ENCODE results near the gene LAG3. TPM values are rescaled to one million over a fixed set of nuclear protein-coding genes. Genes with fewer than 3 reads are reported as not detected.

Gene LAG3
- 0.60 TPM for total RNA-seq

DNA sequence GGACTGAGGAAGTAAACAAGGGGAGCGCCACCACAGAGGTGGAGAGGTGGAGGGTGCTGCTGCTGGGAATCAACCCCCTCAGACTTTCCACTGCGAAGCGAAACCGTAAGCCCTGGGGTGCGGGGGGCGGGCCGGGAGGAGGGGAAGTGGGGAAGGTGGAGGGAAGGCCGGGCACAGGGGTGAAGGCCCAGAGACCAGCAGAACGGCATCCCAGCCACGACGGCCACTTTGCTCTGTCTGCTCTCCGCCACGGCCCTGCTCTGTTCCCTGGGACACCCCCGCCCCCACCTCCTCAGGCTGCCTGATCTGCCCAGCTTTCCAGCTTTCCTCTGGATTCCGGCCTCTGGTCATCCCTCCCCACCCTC is at the start of gene LAG3:
Gene LAG3 (plus strand): TSS at position 190 of the 365 bp plus-strand sequence. CDS start 333 bp downstream, outside the sequence.

DNA sequence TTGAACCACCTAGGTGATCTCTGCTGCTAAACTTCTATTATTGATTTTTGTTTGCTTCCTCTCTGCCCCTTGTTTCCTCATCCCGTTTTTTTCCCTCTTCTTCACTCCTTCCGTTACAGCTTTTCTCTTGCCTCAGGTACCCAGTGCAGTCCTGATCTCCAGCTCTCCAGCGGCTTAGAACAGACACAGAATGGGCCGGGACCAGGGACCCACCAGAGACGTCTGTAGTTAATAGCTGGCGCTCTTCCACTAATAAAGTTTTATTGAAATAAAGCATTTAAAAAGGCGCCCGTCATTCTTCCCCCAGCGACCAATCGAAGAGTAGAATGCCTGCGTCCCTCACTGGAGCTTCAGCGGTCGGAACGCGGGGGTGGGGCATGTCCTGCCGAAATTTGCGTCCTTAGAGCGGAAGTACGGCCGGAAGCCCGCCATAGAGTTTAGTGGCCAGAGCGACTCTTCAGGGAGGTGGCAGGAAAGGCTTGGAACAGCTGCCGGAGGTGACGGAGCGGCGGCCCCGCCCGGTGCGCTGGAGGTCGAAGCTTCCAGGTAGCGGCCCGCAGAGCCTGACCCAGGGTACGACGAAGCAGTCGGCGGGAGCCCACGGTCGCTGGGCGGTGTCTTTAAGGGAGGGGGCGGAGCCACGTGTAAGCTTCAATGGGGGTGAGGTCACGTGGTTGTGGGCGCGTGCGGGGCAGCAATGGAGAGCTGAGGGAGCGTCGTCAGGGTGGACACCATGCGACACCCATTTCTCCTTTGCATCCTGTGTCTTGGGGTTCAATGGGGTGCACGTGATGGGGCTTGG is 48.5 kb upstream of the LAG3 start, which contains the start of gene COPS7A:
Gene COPS7A (plus strand): TSS at position 440 of the 802 bp plus-strand sequence. CDS start 611 bp downstream, outside the sequence.

DNA sequence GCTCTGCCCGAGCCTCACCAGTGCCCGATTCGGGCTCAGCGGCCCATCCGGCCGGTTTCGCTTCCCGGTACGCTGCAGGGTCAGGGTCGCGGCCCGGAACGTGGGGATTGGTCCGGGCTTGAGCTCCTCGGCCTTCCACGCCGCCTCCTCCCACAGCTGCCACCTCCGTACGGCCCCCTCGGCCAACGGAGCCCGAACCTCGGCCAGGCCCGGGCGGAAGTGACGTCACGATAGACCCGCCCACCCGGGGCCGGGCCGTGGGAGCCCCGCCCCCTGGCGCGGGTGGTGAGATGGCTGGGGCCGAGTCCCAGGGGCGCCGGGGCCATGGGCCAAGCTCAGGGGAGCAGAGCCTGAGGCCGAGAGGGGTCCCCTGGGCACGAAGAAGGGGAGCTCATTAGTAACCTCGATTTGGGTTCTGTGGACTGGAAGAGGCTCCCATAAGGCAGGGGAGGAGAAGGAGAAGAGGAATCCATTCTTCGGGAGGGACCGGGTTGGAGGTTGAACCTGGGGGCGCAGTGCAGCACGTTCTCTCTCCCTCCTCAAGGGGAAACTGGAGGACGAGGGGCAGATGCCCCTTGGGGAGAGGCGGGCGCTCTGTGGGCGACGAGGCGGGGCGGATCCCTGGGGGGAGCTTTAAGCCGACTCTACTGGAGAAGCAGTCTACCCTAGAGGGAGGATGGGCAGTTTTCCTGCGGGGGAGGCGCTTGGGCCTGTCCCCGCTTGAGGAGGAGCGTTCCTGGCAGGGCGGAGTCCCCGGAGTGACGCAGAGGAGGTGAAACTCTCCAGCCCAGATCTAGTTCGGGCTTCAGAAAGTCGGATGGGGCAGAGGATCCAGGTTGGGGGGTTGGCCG is 19.2 kb upstream of the LAG3 start, which contains the start of gene MLF2:
Gene MLF2 (minus strand): TSS at position 221 of the 851 bp plus-strand sequence. CDS start 807 bp downstream, outside the sequence.

GRCh38 chr12:6765634-6766581 is 6.4 kb upstream of the LAG3 start, which contains the start of gene PTMS:
TSS of gene PTMS (plus strand) at chr12:6766363. CDS start at chr12:6766706, 343 bp downstream.

GRCh38 chr12:6788972-6789924 is 16.9 kb downstream of the LAG3 start, which contains the start of gene CD4:
TSS of gene CD4 (plus strand) at chr12:6789528. CDS start at chr12:6800139, 10,611 bp downstream.

GRCh38 chr12:6821591-6822425 is 49.5 kb downstream of the LAG3 start, which contains the start of gene GPR162:
TSS of gene GPR162 (plus strand) at chr12:6821821. CDS start at chr12:6823899, 2,078 bp downstream.

Other genes with a start within 250 kb of the LAG3 start
- gene GAPDH, start 238.0 kb upstream of the LAG3 start, total RNA-seq = 2,517 TPM
- 17.6 TPM for gene IFFO1, start 216.5 kb upstream of the LAG3 start, total RNA-seq
- gene NOP2, start 204.2 kb upstream of the LAG3 start, total RNA-seq = 20.6 TPM
- gene CHD4, start 165.1 kb upstream of the LAG3 start, total RNA-seq = 275 TPM
- gene LPAR5, start 136.6 kb upstream of the LAG3 start, total RNA-seq = 0.88 TPM
- gene ACRBP, start 125.1 kb upstream of the LAG3 start, total RNA-seq = 0.49 TPM
- gene ING4, start 109.4 kb upstream of the LAG3 start, total RNA-seq = 121 TPM
- gene ZNF384, start 83.1 kb upstream of the LAG3 start, total RNA-seq = 40.8 TPM
- gene PIANP, start 71.7 kb upstream of the LAG3 start, total RNA-seq = 2.2 TPM
- gene COPS7A, start 48.5 kb upstream of the LAG3 start, total RNA-seq = 47.9 TPM
- 153 TPM for gene MLF2, start 19.4 kb upstream of the LAG3 start, total RNA-seq
- gene PTMS, start 6.2 kb upstream of the LAG3 start, total RNA-seq = 186 TPM
- 7.2 TPM for gene CD4, start 17.0 kb downstream of the LAG3 start, total RNA-seq
- 35.4 TPM for gene GPR162, start 49.3 kb downstream of the LAG3 start, total RNA-seq
- 97.3 TPM for gene P3H3, start 55.9 kb downstream of the LAG3 start, total RNA-seq
- gene GNB3, start 68.4 kb downstream of the LAG3 start, total RNA-seq = 223 TPM
- 6.3 TPM for gene CDCA3, start 78.8 kb downstream of the LAG3 start, total RNA-seq
- 52.8 TPM for gene USP5, start 79.6 kb downstream of the LAG3 start, total RNA-seq
- gene TPI1, start 95.0 kb downstream of the LAG3 start, total RNA-seq = 547 TPM
- 5.1 TPM for gene SPSB2, start 100.8 kb downstream of the LAG3 start, total RNA-seq
- gene LRRC23, start 132.3 kb downstream of the LAG3 start, total RNA-seq = 14.5 TPM
- gene ENO2, start 142.1 kb downstream of the LAG3 start, total RNA-seq = 172 TPM
- gene ATN1, start 155.4 kb downstream of the LAG3 start, total RNA-seq = 50.9 TPM
- gene RNU7-1, start 171.3 kb downstream of the LAG3 start, total RNA-seq = not detected
- 139 TPM for gene C12orf57, start 171.5 kb downstream of the LAG3 start, total RNA-seq
- gene PTPN6, start 178.8 kb downstream of the LAG3 start, total RNA-seq = 5.1 TPM
- gene PHB2, start 198.1 kb downstream of the LAG3 start, total RNA-seq = 135 TPM
- gene EMG1, start 198.4 kb downstream of the LAG3 start, total RNA-seq = 34.5 TPM
- gene LPCAT3, start 246.0 kb downstream of the LAG3 start, total RNA-seq = 14.7 TPM

All from camera-type eye (tissue), 1 donor.